Dendritic cell treated with granulocyte-macrophage colony-stimulating factor and Interleukin-4, amounts not matched to agents 40 ng/mL and 50 ng/mL, for 4 days (primary cell): Measurements from ENCODE around the gene NPHP4.
"Not testable (repeated sequence)": the region's sequence is repeated elsewhere in the genome, so short reads cannot be mapped to it uniquely, and the experiment has no call there.

Experiments
- H3K27ac Mint-ChIP-seq: one replicate; pipeline ENCODE4 v1.8.0; 2022; ENCODE audit warnings: mild to moderate bottlenecking, mixed read lengths
- H3K27me3 Mint-ChIP-seq: one replicate; pipeline ENCODE4 v1.8.0; 2022; ENCODE audit warnings: mild to moderate bottlenecking, mixed read lengths
- H3K36me3 Mint-ChIP-seq: one replicate; pipeline ENCODE4 v1.8.0; 2022; ENCODE audit warnings: low read depth, mixed read lengths
- H3K4me1 Mint-ChIP-seq: one replicate; pipeline ENCODE4 v1.8.0; 2022; ENCODE audit warnings: low read depth, mixed read lengths
- H3K4me3 Mint-ChIP-seq: one replicate; pipeline ENCODE4 v1.8.0; 2022; ENCODE audit warnings: mild to moderate bottlenecking, moderate library complexity, mixed read lengths
- H3K9me3 Mint-ChIP-seq: one replicate; pipeline ENCODE4 v1.8.0; 2022; ENCODE audit warnings: mixed read lengths
- intact Hi-C: fragments of 100-400 bp; cut with micrococcal nuclease; formaldehyde crosslinking; loops from one replicate; pipeline ENCODE4 v1.15.0; 2022

Gene NPHP4

DNA sequence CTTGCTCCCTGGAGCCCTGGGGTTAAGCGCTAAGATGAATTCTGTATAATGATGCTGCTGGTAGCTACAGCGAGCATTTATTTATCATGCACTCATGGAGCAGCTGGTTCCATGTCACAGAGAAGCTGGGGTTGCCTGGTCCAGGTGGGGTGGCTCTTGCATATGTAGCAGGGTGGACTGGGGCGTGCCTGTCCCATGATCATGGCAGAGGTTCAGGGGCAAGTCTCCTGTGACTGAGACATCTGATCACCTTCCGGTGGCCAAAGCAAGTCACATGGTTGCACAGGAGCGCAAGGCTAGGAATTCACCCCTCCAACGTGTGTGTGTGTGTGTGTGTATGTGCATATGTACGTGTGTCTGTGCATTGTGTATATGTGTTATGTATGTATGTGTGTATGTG is 37.9 kb upstream of the NPHP4 start:
- peaks cover 99% of the 10 kb centered on the region for H3K4me1 Mint-ChIP-seq
- no peak overlapping the region for H3K4me3 Mint-ChIP-seq
- H3K36me3 Mint-ChIP-seq, result peaks cover 84% of the 10 kb centered on the region
- intact Hi-C loops, result no loop called here
- H3K27ac Mint-ChIP-seq, result peak overlapping the region; percentile 20
- no peaks in the 10 kb centered on the region for H3K9me3 Mint-ChIP-seq
- no peaks in the 10 kb centered on the region for H3K27me3 Mint-ChIP-seq

DNA sequence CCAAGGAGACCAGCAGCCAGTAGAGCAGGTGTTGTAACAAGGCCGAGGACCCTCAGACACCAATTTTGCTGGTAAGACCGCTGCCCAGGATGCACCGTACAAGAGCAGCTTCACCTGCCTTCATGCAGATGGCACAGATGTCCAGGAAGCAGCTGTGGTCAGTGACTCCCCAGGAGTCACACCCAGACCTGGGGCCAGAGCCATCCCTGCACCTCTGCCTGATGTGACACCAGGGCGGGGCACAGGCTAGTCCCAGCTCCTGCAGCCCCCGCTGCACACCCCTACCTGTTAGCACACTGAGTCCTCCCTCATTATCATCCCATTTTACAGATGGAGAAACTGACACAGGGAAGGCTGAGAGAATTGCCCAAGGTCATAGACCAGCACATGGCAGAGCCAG is 37.1 kb upstream of the NPHP4 start:
- Mint-ChIP-seq H3K27me3 (no peaks in the 10 kb centered on the region), H3K4me1 (peaks cover 96% of the 10 kb centered on the region), H3K36me3 (peaks cover 76% of the 10 kb centered on the region), H3K4me3 (peak overlapping the region; percentile 9), H3K9me3 (no peaks in the 10 kb centered on the region), H3K27ac (peak overlapping the region; percentile 92)
- intact Hi-C loops, result loop anchor here (2.0 kb wide), 1 partner anchor 37 kb away; the partner anchor contains the start of gene NPHP4

DNA sequence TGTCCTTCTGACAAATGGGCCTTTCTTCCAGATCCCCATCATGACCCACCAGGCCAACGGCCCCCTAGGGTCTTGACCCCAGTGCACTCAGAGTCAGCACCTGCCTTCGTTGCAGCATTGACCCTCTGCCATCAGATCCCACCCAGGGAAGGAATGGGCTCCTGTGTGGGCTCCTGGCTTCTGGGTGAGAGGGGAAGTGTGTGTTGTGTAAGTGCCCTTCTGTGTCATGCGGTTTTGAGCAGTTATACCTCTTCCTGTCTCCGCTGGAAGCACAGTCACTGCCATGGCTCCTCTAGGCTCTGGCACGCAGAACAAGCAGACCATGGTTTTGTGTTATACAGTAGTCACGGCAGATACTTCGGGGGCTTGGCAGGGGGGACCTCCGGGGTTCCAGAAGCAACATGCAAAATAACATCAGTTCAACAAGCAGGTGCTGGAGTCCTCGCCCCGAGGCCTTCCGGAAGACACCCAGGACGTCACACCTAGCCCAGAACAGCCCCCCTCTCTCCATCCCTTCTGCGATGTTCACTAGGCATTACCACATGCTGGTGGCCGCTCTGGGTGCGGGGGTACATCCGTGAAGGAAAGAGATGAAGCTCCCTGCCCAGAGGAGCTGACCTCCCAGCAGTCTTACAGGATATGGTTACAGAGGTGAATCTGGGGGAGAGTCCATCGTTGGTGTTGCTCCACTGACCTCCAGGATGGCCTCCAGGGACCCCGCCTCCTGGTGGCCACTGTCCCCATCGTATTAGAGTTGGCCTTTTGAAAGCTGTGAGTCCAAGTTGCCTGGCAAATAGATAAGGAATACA is 36.0 kb upstream of the NPHP4 start:
- peaks cover 85% of the 10 kb centered on the region for H3K4me1 Mint-ChIP-seq
- H3K9me3 Mint-ChIP-seq, result no peaks in the 10 kb centered on the region
- intact Hi-C loops, result loop anchor here (2.0 kb wide), 1 partner anchor 35 kb away; the partner anchor contains the start of gene NPHP4
- H3K36me3 Mint-ChIP-seq, result peaks cover 67% of the 10 kb centered on the region
- H3K4me3 Mint-ChIP-seq, result peak overlapping the region; percentile 98
- peak overlapping the region; percentile 92 for H3K27ac Mint-ChIP-seq
- H3K27me3 Mint-ChIP-seq, result no peaks in the 10 kb centered on the region

DNA sequence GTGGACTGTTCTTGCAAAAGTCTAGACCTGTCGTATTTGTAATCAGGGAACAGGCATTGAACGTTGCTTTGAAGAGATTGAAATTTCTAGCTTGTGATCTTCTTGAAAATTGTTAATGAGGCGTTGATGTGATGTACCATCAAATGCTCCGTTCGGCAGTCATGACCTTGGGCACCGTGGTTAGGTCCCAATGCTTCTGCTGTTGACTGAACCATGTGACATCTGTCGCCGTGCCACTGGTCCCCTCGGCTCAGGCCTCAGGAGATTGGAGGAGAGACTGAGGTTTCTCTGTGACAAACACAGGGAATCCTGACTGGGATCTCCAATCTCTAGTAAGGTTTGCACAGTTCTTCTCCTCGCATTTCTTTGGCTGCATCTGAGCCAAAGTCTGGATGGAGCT is 35.4 kb upstream of the NPHP4 start:
- intact Hi-C loops, result no loop called here
- H3K9me3 Mint-ChIP-seq, result no peaks in the 10 kb centered on the region
- H3K27me3 Mint-ChIP-seq, result no peaks in the 10 kb centered on the region
- H3K27ac Mint-ChIP-seq, result peak overlapping the region; percentile 92
- H3K4me1 Mint-ChIP-seq, result peaks cover 80% of the 10 kb centered on the region
- H3K4me3 Mint-ChIP-seq, result peak overlapping the region; percentile 98
- peaks cover 61% of the 10 kb centered on the region for H3K36me3 Mint-ChIP-seq

DNA sequence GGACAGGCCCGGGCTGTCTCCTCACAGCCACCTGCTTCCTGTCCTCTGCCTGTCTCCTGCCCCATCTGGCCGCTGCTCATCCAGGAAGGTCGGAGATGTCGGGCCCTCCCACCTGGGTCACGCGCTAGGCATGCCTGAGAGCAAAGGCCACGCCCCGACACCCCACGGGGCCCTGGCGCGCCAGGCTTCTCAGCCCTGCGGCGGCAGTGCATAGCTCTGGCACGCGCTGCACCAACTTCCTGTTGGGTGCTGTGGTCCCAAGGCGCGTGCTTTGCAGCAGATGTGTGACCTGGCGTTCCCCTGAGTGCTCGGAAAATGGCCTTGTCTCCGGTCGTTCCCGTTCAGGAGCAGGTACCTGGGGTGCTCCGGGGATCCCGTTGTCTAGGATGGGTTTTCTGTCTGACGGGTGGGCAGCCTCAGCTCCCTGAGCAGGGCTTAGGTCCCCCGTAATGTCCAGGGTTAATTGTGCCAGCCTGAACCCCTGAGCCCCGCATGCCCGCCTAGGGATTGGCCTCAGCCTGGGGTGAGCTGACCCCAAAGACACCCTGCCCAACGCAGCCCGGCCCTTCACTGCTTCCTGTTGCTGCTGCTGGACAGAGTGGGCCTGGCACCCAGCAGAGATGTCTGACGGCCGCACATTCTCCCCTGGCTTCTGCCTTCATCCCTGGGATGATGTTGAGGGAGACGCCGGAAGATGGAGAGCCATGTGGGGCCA is 34.0 kb upstream of the NPHP4 start:
- H3K27me3 Mint-ChIP-seq, result no peaks in the 10 kb centered on the region
- H3K4me3 Mint-ChIP-seq, result peak overlapping the region; percentile 98
- intact Hi-C loops, result no loop called here
- peaks cover 49% of the 10 kb centered on the region for H3K36me3 Mint-ChIP-seq
- peaks cover 70% of the 10 kb centered on the region for H3K4me1 Mint-ChIP-seq
- peak overlapping the region; percentile 92 for H3K27ac Mint-ChIP-seq
- no peaks in the 10 kb centered on the region for H3K9me3 Mint-ChIP-seq

DNA sequence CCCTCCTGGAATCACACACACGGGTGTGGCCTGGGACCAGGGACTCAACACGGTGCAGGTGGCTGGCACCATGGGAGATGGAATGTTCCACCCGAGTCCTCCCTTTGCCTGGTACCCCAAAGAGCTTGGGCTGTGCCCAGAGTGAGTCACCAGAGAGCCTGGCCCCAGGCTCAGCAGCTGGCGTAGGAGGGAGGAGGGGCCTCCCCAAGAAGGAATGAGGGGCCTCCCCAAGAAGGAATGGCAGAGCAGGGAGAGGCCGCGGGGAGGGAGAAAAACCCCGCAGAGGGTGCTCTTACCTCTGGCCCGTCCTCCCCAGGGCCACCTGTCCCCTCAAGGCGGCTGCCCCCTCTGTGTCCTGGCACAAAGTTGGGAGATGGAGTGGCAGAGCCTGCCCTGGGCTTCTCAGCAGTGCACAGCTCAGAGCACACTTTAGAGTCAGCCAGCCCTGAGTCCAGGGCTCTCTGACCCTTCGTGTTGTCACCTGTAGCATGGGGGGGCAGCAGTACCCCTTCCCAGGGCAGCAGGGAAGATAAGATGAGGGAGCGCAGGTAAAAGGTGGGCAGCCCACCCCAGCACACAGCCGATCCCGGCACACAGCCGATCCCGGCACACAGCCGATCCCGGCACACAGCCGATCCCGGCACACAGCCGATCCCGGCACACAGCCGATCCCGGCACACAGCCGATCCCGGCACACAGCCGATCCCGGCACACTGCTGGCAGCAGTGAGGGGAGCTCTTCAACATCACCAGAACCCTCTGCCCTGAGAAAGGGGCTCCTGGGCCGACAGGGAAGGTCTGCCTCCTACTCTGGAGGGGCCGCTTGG is 33.3 kb upstream of the NPHP4 start:
- Mint-ChIP-seq H3K9me3 (no peaks in the 10 kb centered on the region), H3K27me3 (no peaks in the 10 kb centered on the region), H3K4me3 (peak overlapping the region; percentile 98), H3K27ac (peak overlapping the region; percentile 92), H3K4me1 (peaks cover 62% of the 10 kb centered on the region), H3K36me3 (peaks cover 41% of the 10 kb centered on the region)
- intact Hi-C loops, result no loop called here

DNA sequence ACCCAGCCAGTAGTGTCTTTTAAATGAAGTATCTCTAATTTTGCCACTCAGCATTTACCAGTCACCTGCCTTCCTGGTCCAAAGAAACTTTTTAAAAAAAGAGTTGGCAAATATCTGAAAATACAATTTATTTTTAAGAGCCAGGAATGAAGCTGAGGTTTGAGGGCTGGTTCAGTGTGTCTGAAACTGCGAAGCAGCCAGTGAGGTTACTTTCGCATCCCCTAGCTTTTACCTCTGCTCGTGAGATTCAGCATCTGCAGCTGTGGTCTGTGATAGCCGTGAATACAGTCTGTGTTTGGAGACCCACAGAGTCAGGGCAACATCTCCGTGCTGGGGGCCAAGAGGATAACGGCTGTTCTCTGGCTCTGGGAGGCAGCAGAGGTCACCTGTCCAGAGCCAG is 32.2 kb upstream of the NPHP4 start:
- H3K27ac Mint-ChIP-seq, result peak overlapping the region; percentile 92
- peaks cover 30% of the 10 kb centered on the region for H3K36me3 Mint-ChIP-seq
- H3K9me3 Mint-ChIP-seq, result no peaks in the 10 kb centered on the region
- H3K4me3 Mint-ChIP-seq, result no peak overlapping the region
- H3K4me1 Mint-ChIP-seq, result peaks cover 51% of the 10 kb centered on the region
- intact Hi-C loops, result no loop called here
- no peaks in the 10 kb centered on the region for H3K27me3 Mint-ChIP-seq

DNA sequence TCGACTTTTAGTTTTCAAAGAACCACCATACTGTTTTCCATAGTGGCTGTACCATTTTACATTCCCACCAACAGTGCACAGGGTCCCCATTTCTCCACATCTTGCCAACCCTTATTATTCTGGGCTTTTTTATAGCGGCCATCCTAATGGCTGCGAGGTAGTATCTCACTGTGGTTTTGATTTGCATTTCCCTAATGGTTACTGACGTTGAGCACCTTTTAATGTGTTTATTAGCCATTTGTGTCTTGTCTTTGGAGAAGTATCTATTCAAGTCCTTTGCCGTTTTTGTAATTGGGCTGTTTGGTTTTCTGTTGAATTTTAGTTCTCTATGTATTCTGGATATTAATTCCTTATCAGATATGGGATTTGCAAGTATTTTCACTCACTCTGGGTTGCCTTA is 31.1 kb upstream of the NPHP4 start:
- H3K36me3 Mint-ChIP-seq, result peaks cover 20% of the 10 kb centered on the region
- H3K27ac Mint-ChIP-seq, result no peak overlapping the region
- no peaks in the 10 kb centered on the region for H3K27me3 Mint-ChIP-seq
- no peak overlapping the region for H3K4me3 Mint-ChIP-seq
- no peaks in the 10 kb centered on the region for H3K9me3 Mint-ChIP-seq
- peaks cover 41% of the 10 kb centered on the region for H3K4me1 Mint-ChIP-seq
- intact Hi-C loops, result no loop called here

DNA sequence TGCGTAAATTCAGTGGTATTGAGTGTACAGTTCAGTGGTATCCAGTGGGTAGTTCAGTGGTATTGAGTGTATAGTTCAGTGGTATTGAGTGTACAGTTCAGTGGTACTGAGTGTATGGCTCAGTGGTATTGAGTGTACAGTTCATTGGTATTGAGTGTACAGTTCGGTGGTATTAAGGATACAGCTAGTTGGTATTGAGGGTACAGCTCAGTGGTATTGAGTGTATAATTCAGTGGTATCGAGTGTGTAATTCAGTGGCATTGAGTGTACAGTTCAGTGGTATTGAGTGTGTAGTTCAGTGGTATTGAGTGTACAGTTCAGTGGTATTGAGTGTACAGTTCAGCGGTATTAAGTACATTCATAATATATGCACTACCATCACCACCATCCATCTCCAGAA is 30.0 kb upstream of the NPHP4 start:
- intact Hi-C loops, result no loop called here
- peaks cover 29% of the 10 kb centered on the region for H3K4me1 Mint-ChIP-seq

DNA sequence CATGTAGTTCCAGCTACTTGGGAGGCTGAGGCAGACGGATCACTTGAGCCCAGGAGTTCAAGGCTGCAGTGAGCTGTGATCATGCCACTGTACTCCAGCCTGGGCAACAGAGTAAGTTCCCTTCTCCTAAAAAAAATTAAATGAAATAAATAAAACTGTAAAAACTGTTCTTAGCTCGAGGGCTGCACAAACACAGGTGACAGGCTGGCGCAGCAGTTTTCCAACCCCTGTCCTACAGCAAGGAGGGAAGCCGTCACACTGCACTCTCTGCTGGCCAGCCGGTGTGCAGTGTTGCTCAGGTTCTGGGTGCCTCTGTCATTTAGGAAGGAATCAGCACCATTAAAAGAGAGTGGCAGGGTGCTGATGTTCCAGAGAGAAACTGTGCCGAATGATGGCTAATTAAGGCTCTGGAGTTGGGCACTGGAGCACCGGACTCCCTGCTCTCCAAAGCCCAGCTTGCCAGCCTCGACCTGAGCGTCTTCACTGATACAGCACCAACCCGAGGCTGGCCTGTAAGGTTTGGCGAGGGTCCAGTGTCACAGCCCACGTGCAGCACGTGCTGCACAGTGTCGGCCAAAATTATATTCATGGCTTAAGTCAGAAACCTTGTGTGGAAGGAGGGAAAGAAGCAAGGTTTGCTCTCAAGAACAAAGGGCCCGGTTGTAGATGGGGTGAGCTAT is 27.1 kb upstream of the NPHP4 start:
- H3K36me3 Mint-ChIP-seq, result no peaks in the 10 kb centered on the region

More for the DNA sequence above, 30.0 kb upstream of the NPHP4 start:
- Mint-ChIP-seq H3K9me3 (no peaks in the 10 kb centered on the region), H3K27me3 (no peaks in the 10 kb centered on the region), H3K27ac (no peak overlapping the region), H3K36me3 (peaks cover 9% of the 10 kb centered on the region), H3K4me3 (no peak overlapping the region)

DNA sequence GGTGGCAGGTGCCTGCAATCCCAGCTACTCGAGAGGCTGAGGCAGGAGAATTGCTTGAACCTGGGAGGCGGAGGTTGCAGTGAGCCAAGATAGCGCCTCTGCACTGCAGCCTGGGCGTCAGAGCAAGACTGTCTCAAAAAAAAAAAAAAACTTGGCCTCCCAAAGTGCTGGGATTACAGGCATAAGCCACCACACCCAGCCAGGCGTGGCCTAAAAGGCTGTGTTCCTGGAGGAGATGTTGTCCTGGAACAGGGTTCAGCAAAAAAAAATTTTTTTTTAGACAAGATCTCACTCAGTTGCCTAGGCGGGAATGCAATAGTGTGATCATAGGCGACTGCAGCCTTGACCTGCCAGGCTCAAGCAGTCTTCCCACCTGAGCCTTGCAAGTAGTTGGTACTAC is 25.4 kb upstream of the NPHP4 start:
- Mint-ChIP-seq H3K4me1 (peaks cover 27% of the 10 kb centered on the region), H3K36me3 (peaks cover 12% of the 10 kb centered on the region)
- H3K9me3 Mint-ChIP-seq, H3K27me3 Mint-ChIP-seq, intact Hi-C loops, H3K27ac Mint-ChIP-seq, H3K4me3 Mint-ChIP-seq: not testable (repeated sequence)

More for the DNA sequence above, 27.1 kb upstream of the NPHP4 start:
- H3K4me1 Mint-ChIP-seq, result peaks cover 18% of the 10 kb centered on the region
- H3K27ac Mint-ChIP-seq, result no peak overlapping the region
- H3K9me3 Mint-ChIP-seq, result no peaks in the 10 kb centered on the region
- H3K4me3 Mint-ChIP-seq, result no peak overlapping the region
- intact Hi-C loops, result no loop called here
- H3K27me3 Mint-ChIP-seq, result no peaks in the 10 kb centered on the region

DNA sequence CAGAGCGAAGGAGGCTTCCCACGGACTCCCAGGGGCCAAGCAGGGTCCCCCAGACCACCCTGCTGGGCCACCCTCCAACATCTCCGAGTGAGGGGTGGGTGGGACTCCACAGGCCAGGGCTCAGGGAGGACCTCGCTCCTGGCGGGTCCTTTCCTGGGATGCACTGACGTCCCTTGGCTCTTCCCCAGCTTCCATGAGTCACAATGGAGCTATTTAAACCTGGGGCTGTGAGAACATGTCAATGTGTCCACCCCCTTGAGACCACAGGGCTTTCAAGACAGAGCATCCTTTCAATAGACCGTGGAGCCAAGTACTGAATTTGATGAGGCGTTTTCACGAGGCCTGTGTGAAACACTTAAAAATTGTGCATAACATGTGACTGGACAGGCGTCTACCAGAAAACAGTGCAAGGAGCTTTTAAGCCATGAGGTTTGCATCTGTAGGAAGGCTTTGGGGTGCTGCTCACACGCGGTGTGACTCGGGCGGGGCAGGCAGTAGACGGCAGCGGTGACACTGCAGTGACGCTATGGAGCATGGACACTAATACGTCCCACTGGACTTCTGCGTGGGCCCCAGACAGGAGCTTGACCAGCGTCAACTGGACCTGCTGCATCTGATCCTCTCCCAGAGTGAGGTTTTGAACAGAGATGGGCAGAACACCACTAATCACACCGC is 24.1 kb upstream of the NPHP4 start:
- peaks cover 12% of the 10 kb centered on the region for H3K36me3 Mint-ChIP-seq
- H3K4me3 Mint-ChIP-seq, result no peak overlapping the region
- intact Hi-C loops, result no loop called here
- peaks cover 23% of the 10 kb centered on the region for H3K4me1 Mint-ChIP-seq
- no peaks in the 10 kb centered on the region for H3K27me3 Mint-ChIP-seq
- H3K9me3 Mint-ChIP-seq, result no peaks in the 10 kb centered on the region
- H3K27ac Mint-ChIP-seq, result no peak overlapping the region
